Activated gamma-delta T cell treated with Interleukin-2 at 50 U/mL for 16 hours (primary cell): Measurements from ENCODE around the gene PRKCZ.
A peak's percentile ranks its signal among the peaks of the same experiment; 100 is the strongest.
"Not testable (repeated sequence)": the region's sequence is repeated elsewhere in the genome, so short reads cannot be mapped to it uniquely, and the experiment has no call there.

ENCODE experiments used
- DNase-seq: peaks from one replicate; pipeline ENCODE4 v3.0.0-alpha.2; 2020

The PRKCZ gene

GRCh38 chr1:2090216-2090890 lies 40.1 kb downstream of the PRKCZ start:
- DNase-seq = no peak

GRCh38 chr1:2091611-2092604 lies 41.7 kb downstream of the PRKCZ start:
- DNase-seq = peak; percentile 33

- no peak for DNase-seq
These were observed 42.8 kb downstream of the PRKCZ start for GRCh38 chr1:2093055-2093454.

- no peak for DNase-seq
These were observed 43.4 kb downstream of the PRKCZ start for GRCh38 chr1:2093636-2094035.

- DNase-seq = not testable (repeated sequence)
These were observed 44.3 kb downstream of the PRKCZ start for GRCh38 chr1:2094269-2095158.

GRCh38 chr1:2095394-2095793 lies 45.2 kb downstream of the PRKCZ start:
- DNase-seq = no peak

GRCh38 chr1:2095981-2096736 lies 45.9 kb downstream of the PRKCZ start:
- DNase-seq = no peak

- DNase-seq = no peak
These were observed 47.4 kb downstream of the PRKCZ start for GRCh38 chr1:2097386-2098300.

- no peak for DNase-seq
These were observed 48.1 kb downstream of the PRKCZ start for GRCh38 chr1:2098301-2098698.

GRCh38 chr1:2098839-2099785 lies 48.9 kb downstream of the PRKCZ start:
- DNase-seq = no peak

GRCh38 chr1:2099886-2100779 lies 49.9 kb downstream of the PRKCZ start:
- no peak for DNase-seq

GRCh38 chr1:2100780-2101108 lies 50.5 kb downstream of the PRKCZ start:
- DNase-seq = no peak

- no peak for DNase-seq
These were observed 51.3 kb downstream of the PRKCZ start for GRCh38 chr1:2101531-2101930.

- no peak for DNase-seq
These were observed 51.7 kb downstream of the PRKCZ start for GRCh38 chr1:2101946-2102345.

- DNase-seq = no peak
These were observed 52.5 kb downstream of the PRKCZ start for GRCh38 chr1:2102753-2103152.

GRCh38 chr1:2103266-2103900 lies 53.2 kb downstream of the PRKCZ start:
- DNase-seq = no peak

GRCh38 chr1:2103901-2104590 lies 53.8 kb downstream of the PRKCZ start:
- no peak for DNase-seq
